ENCODE measurements around the gene CPA2. TPM values are rescaled to one million over a fixed set of nuclear protein-coding genes. Genes with fewer than 3 reads are reported as not detected.

CPA2 gene
- polyA plus RNA-seq, 1 donor (not counting 4 experiments of a cell fraction or from before 2014, with no cell fraction given) = 0.33 TPM

GRCh38 chr7:130262448-130262847 lies 4.2 kb upstream of the CPA2 start:
- H3K27ac ChIP-seq (ENCODE audit: control insufficient read depth, insufficient read depth, low read length) = no peak overlapping the region
- no peaks in the 10 kb centered on the region for H3K79me2 ChIP-seq (ENCODE audit: control insufficient read depth, insufficient read depth, low read length)
- DNase-seq (ENCODE audit: low read depth, low spot score) = no peak
- no peak overlapping the region for H3K4me2 ChIP-seq (ENCODE audit: control insufficient read depth, extremely low read depth, insufficient read depth, low read depth, low read length)
- no peaks in the 10 kb centered on the region for H3K27me3 ChIP-seq (ENCODE audit: control insufficient read depth, extremely low read depth, insufficient read depth, low read length)
- H2AFZ ChIP-seq (ENCODE audit: control insufficient read depth, low read length) = no peak overlapping the region
- H3K9me3 ChIP-seq (ENCODE audit: control insufficient read depth, low read depth, low read length) = peaks cover 3% of the 10 kb centered on the region
- dilution Hi-C loops (cut with MboI; ENCODE audit: extremely low pct_ligation_motif_present, low sequenced_read_pairs) = no loop called here
- no peaks in the 10 kb centered on the region for H3K9me1 ChIP-seq (ENCODE audit: control insufficient read depth, extremely low read depth, insufficient read depth, low read length)
- H3K4me3 ChIP-seq (ENCODE audit: control insufficient read depth in 2 of 3, extremely low read depth in 1 of 3, insufficient read depth in 2 of 3, low read depth in 1 of 3, low read length in 3 of 3) = no peak overlapping the region
- TF ChIP-seq EZH2 (IDR thresholded peaks at IDR 0.05; ENCODE audit: low read length) = no peak
- TF ChIP-seq CTCF (optimal IDR thresholded peaks at IDR 0.05 in 1 of 3, IDR thresholded peaks at IDR 0.05 in 1 of 3, conservative IDR thresholded peaks at IDR 0.05 in 1 of 3; ENCODE audit: extremely low read depth in 1 of 3, insufficient read depth in 2 of 3, low read length in 3 of 3) = no peak
- H3K4me1 ChIP-seq (ENCODE audit: control insufficient read depth, extremely low read depth, insufficient read depth, low read length) = no peaks in the 10 kb centered on the region
- H3K36me3 ChIP-seq (ENCODE audit: control insufficient read depth in 2 of 2, extremely low read depth in 1 of 2, insufficient read depth in 2 of 2, low read length in 2 of 2) = no peaks in the 10 kb centered on the region
- H4K20me1 ChIP-seq (ENCODE audit: control insufficient read depth, extremely low read depth, insufficient read depth, low read length) = no peaks in the 10 kb centered on the region
- no peak overlapping the region for H3K9ac ChIP-seq (ENCODE audit: control insufficient read depth, extremely low read depth, insufficient read depth, low read length)
- peak; percentile 72 for FAIRE-seq

GRCh38 chr7:130263130-130263529 lies 3.5 kb upstream of the CPA2 start:
- dilution Hi-C loops (cut with MboI; ENCODE audit: extremely low pct_ligation_motif_present, low sequenced_read_pairs) = no loop called here
- Histone ChIP-seq H3K9me1 (ENCODE audit: control insufficient read depth, extremely low read depth, insufficient read depth, low read length) (no peaks in the 10 kb centered on the region), H3K27ac (ENCODE audit: control insufficient read depth, insufficient read depth, low read length) (no peak overlapping the region), H3K36me3 (ENCODE audit: control insufficient read depth in 2 of 2, extremely low read depth in 1 of 2, insufficient read depth in 2 of 2, low read length in 2 of 2) (no peaks in the 10 kb centered on the region), H3K9ac (ENCODE audit: control insufficient read depth, extremely low read depth, insufficient read depth, low read length) (no peak overlapping the region), H3K4me2 (ENCODE audit: control insufficient read depth, extremely low read depth, insufficient read depth, low read depth, low read length) (no peak overlapping the region), H3K27me3 (ENCODE audit: control insufficient read depth, extremely low read depth, insufficient read depth, low read length) (no peaks in the 10 kb centered on the region), H3K4me1 (ENCODE audit: control insufficient read depth, extremely low read depth, insufficient read depth, low read length) (no peaks in the 10 kb centered on the region), H3K9me3 (ENCODE audit: control insufficient read depth, low read depth, low read length) (no peaks in the 10 kb centered on the region), H3K79me2 (ENCODE audit: control insufficient read depth, insufficient read depth, low read length) (no peaks in the 10 kb centered on the region), H4K20me1 (ENCODE audit: control insufficient read depth, extremely low read depth, insufficient read depth, low read length) (no peaks in the 10 kb centered on the region), H3K4me3 (ENCODE audit: control insufficient read depth in 2 of 3, extremely low read depth in 1 of 3, insufficient read depth in 2 of 3, low read depth in 1 of 3, low read length in 3 of 3) (no peak overlapping the region), H2AFZ (ENCODE audit: control insufficient read depth, low read length) (no peak overlapping the region)
- FAIRE-seq (no peak), DNase-seq (ENCODE audit: low read depth, low spot score) (no peak)
- no peak for TF ChIP-seq CTCF (optimal IDR thresholded peaks at IDR 0.05 in 1 of 3, IDR thresholded peaks at IDR 0.05 in 1 of 3, conservative IDR thresholded peaks at IDR 0.05 in 1 of 3; ENCODE audit: extremely low read depth in 1 of 3, insufficient read depth in 2 of 3, low read length in 3 of 3)
- TF ChIP-seq EZH2 (IDR thresholded peaks at IDR 0.05; ENCODE audit: low read length) = no peak

Data from keratinocyte (primary cell).